Left renal pelvis (tissue), 4 donors: Measurements from ENCODE around the gene MYBPC3. TPM values are rescaled to one million over a fixed set of nuclear protein-coding genes. Genes with fewer than 3 reads are reported as not detected.

Experiments used
- DNase-seq, 4 donors: peaks; one replicate each; pipeline ENCODE4 v3.0.0-alpha.2; 2013; ENCODE audit warnings: low read depth in 4 of 4, low spot score in 3 of 4
- polyA plus RNA-seq, 4 donors: library from polyadenylated mRNA; unstranded; fragments of 120-200 nt; gene quantifications; one replicate each; pipeline ENCODE4 v1.2.1, GENCODE V29; 2013; ENCODE audit not compliant: insufficient read length in 4 of 4

MYBPC3 gene
- polyA plus RNA-seq: under 1 TPM in 3 of 4 donors, not detected in 1; 0.03 to 0.14 (median 0.07) TPM

DNA sequence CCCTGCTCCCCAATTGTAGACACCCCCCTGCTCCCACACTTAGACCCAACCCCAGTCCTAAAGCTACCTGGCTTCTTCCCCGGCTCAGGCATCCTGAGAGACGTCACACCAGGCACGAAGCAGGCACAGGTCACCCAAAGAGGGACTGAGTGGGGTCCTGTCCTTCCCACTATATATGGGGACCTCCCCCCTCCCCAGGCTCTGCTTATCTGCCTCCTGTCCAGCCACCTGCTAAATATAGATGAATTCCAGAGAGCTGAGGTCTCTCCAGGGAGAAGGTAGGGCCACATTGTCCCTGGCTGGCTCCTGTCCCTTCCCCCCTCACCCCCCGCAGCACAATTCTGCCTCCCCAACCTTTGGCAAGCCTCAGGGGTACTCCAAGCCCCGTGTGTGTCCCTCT is at the start of gene MYBPC3:
TSS of gene MYBPC3 (minus strand) at position 147 of the 400 bp plus-strand sequence. CDS start at position 92, 55 bp downstream.
- DNase-seq: no peak

DNA sequence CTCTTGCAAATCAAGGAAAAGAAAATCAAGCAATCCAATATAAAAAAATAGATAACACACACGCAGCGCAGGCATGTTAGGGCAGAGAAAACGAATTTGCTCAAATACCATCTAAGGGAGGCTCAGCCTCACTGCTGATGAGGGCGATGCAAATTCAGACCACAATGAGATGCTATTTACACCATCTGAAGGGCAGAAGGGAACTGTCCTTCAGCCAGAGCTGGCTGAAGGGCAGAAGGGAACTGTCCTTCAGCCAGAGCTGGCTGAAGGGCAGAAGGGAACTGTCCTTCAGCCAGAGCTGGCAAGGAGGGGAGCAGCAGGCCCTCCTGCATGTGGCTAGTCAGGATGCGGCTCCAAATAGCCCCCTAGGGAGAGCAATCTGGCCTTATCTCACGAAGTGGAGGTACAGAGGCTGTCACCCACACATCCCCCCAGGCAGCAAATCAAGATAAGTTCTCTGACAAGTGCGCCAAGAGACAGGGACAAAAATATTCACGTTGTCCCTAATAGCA is 48.3 kb upstream of the MYBPC3 start:
- no peak for DNase-seq

DNA sequence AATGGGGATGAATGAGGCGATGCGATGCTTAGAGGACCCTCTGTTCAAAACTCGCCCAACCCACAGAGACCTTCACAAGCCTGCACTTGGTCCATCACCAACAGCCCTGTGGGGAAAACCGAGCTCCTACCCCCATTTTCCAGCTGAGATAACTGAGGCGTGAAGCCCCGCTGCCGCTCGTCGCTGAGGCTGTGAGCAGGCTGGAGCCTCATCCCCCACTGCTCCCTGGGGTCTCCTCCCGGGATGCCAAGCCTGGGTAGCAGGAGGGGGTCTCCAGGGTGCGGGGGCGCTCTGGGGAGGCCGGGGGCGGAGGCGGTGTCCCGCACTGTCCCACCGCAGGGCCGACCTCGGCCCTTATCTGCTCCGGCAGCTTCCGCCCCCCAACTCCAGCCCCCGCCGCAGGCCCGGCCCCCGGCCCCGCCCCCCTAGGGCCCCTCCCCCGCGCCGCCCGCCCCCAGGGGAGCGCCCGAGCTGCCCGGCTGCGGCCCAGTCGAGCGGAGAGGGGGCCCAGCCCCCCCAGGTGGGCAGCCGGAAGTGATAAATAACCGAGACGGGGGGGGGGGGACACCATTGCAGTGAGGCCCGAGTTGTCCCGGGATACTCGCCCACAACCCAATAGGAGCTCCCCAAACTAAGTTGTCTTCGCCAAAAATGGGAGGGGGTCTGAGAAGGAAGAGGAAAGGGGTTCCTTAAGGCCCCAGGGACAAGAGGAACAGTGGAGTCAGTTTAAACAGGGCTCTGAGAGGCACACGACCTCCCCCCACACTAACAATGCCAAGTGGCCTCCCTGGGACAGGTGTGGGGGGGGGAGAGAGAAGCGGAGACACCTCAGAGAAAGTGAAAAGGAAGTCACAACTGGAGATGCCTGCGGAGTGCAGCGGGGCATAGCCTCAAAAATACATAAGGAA is 47.6 kb upstream of the MYBPC3 start:
- no peak for DNase-seq

DNA sequence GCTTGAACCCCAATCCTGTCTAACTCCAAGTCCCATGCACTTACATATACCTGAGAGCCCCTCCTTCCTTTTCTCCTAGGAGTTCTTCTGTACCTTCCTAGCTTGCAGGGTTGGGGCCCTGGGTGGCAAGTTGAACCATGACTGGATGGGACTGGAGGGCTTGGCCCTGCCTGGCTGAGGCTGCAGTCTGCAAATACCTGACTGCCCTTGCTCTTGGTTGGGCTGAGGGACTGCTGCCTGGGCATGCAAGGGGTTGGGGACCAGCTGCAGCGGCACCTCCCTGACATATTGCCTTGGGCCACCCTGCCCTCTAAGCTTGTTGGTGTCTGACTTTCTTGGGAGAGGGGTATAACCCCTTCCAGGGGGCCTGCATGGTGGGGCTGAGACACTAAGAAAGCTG is 46.0 kb upstream of the MYBPC3 start:
- no peak for DNase-seq

DNA sequence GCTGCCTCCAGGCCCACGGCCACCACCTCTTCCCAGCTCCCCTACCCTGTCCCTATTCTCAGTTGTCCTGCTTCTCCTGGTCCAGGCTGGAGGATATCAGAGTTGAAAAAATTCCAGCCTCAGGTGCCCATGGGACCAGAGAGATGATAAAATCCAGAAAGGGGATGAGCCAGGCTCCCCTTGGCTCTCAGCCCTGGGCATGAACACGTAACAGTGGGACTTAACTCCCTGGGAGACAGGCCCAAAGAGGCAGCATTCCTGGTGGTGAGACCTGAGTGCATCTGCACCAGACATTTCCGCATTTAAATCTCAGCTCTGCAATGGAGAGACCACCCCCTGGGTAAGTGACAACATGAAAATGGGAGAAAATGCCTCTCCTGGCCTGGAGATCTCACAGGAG is 45.5 kb upstream of the MYBPC3 start:
- no peak for DNase-seq

DNA sequence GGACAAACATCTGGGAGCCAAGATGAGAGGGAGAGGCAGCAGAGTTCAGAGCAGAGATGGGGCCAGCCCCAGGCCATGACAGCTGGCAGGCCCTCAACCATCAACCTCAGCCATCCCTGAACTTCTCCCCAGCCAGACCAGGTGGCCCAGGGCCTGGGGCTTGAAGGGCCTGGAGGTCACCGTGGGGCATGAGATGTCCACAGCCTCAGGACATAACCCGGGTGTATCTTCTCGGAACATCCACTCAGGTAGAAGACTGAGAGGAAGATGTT is 43.5 kb upstream of the MYBPC3 start:
- DNase-seq: no peak

DNA sequence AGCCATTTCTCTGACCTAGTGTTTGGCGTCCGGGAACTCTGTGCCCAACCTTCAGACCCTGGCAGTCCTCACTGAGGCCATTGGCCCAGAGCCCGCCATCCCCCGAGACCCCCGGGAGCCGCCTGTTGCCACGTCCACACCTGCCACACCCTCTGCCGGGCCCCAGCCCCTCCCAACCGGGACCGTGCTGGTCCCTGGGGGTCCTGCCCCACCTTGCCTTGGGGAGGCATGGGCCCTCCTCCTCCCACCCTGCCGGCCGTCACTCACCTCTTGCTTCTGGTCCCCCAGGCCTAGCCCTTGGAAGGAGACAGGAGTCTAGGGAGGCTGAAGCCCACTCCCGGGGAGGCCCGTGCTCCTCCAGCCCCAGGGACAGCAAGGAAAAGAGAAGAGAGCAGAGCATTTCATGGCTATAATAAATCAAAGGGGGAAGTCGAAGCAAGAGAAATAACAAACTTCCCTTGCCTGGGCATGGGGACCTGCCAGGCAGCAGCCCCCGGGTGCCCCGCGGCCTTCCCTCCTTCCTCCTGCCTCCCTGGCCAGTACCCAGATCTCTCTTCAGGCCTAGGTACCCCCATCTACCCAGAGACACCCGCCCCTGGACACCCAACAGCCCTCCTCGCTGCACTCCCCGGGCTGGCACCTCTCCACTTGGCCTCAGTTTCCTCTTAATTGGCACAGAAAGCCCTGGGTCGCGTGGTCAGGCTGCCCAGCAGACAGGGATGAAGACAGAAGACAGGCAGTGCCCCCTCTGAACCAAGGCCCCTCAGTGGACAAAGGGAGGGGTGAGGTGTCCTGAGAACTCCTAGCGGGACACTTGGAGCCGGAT is 42.9 kb upstream of the MYBPC3 start:
- no peak for DNase-seq

DNA sequence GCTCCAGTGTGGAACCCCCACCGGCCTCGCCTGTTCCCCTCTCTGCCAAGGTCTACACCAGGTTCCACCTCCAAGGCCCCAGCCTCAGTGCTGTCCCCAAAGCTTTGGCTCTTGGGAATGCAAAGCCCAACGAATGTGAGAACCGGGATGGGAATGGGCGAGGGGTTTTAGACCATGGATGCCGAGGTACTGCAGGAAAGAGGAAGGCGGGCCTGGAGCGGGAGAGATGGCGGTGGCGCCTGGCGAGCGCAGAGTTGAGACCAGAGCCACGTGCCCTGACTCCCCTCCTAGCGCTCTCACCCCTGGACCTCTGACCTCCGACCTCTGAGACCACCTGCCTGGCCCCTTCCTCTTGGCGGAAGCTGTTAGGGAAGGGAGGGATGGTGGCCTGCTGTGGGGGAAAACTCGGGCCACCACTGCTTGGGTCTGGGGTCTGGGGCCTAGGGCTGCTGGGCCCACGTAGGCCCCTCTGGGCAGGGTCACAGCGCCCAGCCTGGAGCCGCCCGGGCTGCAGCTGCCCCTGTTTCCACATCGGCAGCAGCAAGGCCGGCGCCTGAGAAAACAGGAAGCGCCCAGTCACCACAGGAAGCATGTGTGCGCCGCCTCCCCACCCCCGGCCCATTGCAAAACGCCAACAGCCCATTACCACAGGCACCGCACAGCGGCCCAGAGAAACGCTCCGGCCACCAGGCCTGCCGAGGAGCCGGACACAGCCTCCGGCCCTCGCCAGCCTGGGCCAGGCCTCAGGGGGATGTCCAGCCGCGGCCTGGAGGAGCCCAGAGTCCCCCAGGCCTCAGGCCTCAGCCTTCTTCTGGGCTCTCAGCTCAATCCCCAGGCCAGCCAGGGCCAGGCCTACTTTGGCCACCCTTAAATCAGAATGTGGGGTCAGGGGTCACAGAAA is 42.1 kb upstream of the MYBPC3 start:
- no peak for DNase-seq

DNA sequence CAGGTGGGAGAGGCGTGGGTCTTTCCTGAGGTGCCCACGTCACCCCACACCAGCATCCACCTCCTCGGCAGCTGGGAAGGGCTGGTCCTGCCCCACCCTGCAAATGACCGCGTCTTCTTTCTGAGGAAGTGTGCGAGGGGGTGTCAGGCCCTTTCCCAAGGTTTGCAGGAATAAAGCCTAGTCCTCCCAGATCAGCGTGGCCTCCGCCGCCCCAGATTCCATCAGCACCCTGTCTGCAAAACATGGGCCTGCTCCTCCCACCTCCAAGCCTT is 41.5 kb upstream of the MYBPC3 start:
- no peak for DNase-seq

DNA sequence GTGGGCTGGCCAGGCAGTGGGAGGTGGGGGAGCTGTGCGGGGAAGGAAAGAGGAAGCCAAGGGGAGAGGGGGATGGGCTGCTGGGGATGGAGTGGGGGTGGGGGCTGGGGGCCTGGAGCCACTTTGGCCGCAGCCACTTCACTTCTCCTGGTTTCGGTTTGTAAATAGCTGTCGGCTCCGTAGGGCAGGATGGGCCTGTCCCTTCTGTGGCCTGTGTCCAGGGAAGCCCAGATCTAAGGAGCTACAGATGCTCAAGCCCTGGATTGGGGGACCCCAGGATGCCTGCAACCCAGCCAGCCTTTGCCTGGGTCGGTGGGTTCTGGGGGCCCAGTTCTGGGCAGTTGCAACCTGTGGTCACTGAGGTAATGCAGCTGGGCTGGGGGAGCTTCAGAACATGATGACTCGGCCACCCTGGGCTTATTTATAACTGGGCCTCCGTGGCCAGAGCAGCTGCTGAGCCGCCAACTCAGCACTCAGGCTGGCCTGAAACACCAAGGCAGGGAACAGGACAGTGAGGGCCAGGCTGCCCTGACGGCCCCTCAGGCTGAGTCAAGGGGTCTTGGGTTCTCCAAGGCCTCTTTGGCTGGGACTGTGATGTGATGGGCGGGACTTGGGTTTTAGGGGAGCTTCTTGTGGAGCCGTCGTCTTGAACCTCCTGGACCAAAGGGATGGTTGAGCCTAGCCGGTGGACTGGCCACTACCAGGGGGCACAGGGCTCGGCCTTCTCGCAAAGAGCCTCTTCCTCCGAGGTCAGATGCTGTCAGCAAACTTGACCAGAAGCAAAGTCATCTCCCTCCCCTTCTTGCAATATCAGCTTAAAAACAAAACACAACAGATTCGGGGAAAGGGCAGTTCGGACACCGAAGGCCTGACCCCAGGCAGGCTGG is 40.9 kb upstream of the MYBPC3 start:
- DNase-seq: no peak

DNA sequence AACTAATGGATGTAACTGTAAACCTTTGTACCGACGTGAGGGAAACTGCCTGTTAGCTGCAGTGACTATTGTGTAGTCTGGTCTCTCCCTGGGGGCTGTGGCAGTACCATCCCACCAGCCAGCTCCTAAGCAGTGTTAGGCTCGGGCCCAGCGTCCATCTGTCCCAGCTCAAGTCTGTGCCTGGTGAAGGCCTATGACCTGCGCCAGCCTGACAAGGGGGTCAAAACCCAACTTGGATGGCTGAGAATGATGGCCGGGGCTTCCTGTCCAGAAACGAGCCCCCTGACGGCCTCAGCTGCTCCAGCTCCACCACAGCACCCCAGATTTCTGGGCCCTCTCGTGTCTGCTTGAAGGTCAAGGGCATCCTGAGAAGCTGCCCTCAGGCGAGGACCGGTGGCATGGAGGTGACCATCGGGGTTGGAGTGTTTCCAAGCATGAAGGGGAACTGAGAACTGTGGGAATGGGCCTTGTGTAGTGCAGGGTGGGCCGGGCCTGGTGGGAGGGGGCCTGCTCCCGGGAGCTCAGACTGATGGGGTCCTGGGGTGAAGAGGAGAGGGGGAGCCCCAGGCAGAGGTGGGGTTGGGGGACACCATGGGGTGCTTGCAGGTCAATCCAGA is 40.2 kb upstream of the MYBPC3 start:
- DNase-seq: no peak

DNA sequence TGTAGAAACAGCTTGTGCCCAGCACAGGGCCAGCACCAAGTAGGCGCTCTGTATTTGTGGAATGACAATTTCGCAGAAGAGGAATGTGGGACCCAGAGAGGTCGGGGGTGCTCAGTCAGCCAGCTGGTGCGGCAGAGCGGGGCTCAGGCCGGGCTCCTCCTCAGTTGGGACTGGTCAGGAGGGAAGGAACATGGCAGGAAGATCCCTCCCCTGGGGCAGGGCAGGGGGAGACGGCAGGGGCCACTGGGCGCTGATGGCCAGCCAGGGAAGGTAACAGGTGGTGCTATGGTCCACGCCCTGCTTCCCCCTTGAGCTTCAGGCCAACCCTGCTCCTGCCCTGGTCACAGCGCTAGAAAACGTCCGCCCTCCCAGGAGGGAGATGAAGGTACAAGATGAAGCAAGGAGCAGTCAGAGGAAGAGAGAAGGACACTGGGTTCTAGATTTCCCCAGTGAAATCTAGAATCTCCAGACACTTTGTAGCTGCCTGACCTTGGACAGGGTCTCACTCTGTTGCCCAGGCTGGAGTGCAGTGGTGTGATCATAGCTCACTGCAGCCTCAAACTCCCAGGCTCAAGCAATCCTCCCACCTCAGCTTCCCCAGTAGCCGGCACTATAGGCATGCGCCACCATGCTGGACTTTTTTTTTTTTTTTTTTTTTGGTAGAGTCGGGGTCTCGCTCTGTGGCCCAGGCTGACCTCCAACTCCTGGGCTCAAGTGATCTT is 39.4 kb upstream of the MYBPC3 start:
- no peak for DNase-seq

DNA sequence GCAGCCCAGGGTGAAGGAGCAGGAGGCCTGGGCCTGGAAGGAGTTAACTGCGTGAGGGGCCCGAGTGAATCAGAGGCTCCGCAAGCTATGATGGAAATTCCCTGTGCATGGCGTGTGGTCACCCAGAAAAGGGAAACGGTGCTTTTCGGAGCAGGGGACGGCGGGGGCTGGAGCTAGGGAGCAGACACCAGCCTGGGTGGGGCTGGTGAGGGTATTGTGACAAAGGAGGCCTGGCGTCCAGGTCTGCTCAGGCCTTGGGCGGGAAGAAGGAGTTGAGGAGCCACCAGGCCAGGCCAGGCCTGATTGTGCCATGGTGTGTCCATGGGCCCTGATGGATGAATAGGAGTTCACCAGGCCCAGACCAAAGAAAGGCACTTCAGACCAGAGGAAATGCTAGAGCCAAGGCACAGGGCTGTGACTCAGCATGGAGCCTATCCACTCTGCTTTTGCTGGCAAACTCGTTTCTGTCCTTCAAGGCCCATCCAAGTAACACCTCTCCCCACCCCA is 38.6 kb upstream of the MYBPC3 start:
- DNase-seq: no peak

DNA sequence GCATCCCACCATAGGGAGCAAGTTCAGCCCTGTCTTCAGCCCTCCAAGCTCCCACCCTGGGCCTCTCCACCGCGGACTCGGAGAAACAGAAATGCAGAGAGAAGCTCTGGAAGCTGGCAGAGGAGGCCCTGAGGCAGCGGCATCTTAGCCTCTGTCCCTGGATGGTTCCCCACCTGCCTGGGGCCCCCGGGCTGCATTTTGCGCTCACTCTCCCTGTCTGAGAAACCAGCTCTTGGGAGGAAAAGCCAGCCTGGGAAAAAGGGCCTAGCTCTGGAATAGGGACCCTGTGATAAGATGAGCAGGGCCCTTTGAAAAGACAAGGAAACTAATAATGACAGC is 37.9 kb upstream of the MYBPC3 start:
- no peak for DNase-seq

DNA sequence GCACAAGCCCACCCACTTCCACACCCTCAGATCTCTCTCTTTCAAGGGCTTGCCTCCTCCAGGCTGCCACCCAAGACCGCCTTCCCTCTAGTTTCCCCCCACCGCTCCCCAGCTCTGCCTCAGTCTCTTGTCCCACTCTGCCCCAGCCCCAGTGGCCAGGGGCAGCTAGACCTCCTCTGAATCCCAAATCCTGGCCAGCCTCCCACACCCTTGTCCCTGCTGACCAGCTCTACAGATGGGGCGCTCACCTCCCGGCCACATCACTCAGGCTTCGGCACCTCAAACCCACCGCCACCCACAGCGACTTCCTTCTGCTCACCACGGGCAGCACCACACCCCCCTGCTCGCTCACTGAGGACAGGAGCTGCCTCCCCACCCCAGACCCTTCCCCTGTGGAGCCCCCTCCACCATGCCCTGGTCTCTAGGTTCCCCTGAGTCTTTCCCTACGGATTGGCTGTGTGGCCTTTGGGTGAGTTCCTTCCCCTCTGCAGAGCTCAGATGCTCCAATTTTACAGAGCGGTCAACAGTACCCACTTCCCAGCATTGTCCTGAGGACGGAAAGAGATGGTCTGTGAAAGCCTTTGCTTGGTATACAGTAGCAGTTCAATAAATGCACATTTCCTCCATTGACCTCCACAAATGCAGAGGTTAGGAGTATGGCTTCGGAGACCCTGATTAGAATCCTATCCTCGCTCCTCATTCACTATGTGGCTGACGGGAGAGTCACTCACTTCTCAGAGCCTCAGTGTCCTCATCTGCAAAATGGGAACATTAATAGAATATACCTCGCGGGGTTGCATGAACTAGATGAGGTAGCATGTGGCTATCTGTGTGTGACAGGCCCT is 37.3 kb upstream of the MYBPC3 start:
- no peak for DNase-seq

DNA sequence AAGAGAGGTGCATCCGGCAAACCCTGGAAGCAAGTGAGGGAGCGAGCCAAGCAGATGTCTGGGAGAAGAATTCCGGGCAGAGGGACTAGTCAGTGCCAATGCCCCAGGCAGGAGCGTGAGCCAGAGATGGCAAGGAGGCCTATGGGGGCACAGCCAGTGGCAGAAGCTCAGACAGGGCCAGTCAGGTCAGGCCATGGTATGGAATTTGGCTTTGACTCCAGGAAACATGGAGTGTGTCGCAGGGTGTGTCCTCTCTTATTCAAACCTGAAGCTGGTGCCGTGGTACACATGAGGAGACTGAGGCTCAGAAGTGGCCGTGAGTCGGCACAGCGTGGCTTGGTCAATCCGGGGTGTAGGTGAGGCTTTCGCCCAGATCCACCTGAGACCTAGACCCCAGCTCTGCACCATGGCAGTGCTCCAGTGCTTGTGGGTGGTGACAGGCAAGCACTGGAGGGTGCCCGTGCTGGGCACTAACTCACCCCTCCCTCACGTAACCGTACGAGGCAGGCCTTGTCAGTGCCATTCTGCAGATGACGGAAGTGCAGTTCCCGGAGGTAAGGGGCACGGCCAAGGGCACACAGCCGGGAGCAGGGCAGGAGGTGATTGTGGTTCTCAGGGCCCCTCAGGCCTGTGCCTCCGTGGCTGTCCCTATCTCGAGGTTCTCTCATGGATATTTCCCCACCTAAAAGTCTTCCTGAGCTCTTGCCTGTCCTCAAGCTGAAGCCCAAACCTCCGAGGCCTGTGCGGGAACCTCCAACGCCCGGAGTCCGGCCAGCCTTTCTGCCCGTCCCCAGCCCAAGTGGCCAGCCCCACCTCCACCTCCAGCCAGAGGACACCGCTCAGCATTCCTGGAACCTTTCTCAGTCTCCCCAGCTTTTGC is 36.4 kb upstream of the MYBPC3 start:
- DNase-seq: no peak
